ENCODE results near the gene ARHGEF4.

GRCh38 chr2:131093696-131094462 lies 257.2 kb downstream of the ARHGEF4 start:
- TF ChIP-seq CTCF (IDR thresholded peaks at IDR 0.05) (no peak), POLR2AphosphoS5 (IDR thresholded peaks at IDR 0.05) (no peak), POLR2A (IDR thresholded peaks at IDR 0.05) (no peak), EP300 (IDR thresholded peaks at IDR 0.05) (no peak)

Measured in suprapubic skin (tissue), 4 donors.